ENCODE data around the gene CLIC5. TPM values are rescaled to one million over a fixed set of nuclear protein-coding genes. Genes with fewer than 3 reads are reported as not detected.

The CLIC5 gene
- total and polyA plus RNA-seq, 12 donors = 28.1 to 372 (median 301) TPM

DNA sequence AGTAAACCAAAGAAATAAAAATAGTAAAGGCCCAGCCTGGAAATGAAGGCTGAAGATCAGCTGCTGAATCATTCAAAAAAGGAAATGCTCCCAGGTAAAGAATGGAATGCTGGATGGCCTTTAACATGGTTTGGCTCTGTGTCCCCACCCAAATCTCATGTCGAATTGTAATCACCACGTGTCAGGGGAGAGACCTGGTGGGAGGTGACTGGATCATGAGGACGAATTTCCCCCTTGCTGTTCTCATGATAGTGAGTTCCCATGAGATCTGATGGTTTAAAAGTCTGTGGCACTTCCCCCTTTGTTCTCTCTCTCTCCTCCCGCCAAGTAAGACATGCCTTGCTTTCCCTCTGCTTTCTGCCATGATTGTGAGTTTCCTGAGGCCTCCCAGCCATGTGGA, 9.9 kb upstream of the CLIC5 start:
- ATAC-seq (no peak), DNase-seq (no peak)
- Histone ChIP-seq H3K27ac (no peak overlapping the region), H3K4me1 (peaks cover 0 to 11% (median 5%) of the 10 kb centered on the region in 9 donors), H3K36me3 (no peaks in the 10 kb centered on the region), H3K4me3 (no peak overlapping the region), H3K9me3 (peaks cover 0 to 5% (median 0%) of the 10 kb centered on the region in 11 donors), H3K27me3 (no peaks in the 10 kb centered on the region)
- TF ChIP-seq, protein P1, sequence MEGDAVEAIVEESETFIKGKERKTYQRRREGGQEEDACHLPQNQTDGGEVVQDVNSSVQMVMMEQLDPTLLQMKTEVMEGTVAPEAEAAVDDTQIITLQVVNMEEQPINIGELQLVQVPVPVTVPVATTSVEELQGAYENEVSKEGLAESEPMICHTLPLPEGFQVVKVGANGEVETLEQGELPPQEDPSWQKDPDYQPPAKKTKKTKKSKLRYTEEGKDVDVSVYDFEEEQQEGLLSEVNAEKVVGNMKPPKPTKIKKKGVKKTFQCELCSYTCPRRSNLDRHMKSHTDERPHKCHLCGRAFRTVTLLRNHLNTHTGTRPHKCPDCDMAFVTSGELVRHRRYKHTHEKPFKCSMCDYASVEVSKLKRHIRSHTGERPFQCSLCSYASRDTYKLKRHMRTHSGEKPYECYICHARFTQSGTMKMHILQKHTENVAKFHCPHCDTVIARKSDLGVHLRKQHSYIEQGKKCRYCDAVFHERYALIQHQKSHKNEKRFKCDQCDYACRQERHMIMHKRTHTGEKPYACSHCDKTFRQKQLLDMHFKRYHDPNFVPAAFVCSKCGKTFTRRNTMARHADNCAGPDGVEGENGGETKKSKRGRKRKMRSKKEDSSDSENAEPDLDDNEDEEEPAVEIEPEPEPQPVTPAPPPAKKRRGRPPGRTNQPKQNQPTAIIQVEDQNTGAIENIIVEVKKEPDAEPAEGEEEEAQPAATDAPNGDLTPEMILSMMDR (IDR thresholded peaks at IDR 0.05) = no peak
- intact Hi-C loops (cut with DNase I) = no loop called here
- WGBS, 2 donors = 71 to 87% methylated on average over 4 of the region's 4 CpGs

DNA sequence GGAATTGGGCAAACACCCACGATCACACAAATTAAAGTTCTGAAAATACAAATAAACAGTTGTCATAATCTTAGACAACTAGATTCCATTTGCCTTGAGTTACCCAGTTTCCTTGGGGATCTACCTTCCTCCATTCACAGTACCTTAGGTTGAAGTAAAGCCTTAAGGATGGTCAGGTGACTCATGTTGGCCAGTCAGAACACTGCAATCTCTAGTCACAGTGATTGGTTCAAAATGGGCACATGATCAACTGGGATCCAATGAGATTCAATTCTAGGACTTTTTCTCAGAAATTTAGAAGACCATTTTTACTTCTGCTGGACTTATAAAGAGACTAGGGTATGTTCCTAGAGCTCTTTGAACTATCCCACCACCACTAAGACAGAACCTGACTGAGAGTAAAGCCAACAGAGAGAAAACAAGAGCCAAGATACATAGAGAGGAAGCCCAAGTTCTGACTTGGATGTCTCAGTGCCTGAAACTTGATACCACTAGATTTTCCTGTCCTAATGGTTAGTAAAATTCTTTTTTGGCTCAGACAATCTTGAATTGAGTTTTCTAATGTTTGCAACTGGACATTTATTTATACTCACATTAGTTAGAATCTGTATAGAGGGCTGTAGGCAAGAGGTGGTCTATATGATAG, 8.6 kb upstream of the CLIC5 start:
- TF ChIP-seq, protein P1 (IDR thresholded peaks at IDR 0.05) = no peak
- 89 to 100% methylated on average over 1 of the region's 1 CpG for WGBS, 2 donors
- intact Hi-C loops (cut with DNase I) = no loop called here
- H3K9me3 ChIP-seq = peaks cover 0 to 5% (median 0%) of the 10 kb centered on the region in 11 donors
- no peak for ATAC-seq
- H3K36me3 ChIP-seq = no peaks in the 10 kb centered on the region
- no peak for DNase-seq
- no peaks in the 10 kb centered on the region for H3K27me3 ChIP-seq
- H3K4me1 ChIP-seq = peaks cover 0 to 11% (median 5%) of the 10 kb centered on the region in 9 donors
- no peak overlapping the region for H3K4me3 ChIP-seq
- no peak overlapping the region for H3K27ac ChIP-seq

GRCh38 chr6:46023216-46023915, 7.7 kb upstream of the CLIC5 start:
- Histone ChIP-seq H3K36me3 (no peaks in the 10 kb centered on the region), H3K27ac (peak overlapping the region in 1 of 10 donors; percentile 25), H3K4me3 (no peak overlapping the region), H3K9me3 (peaks cover 0 to 5% (median 0%) of the 10 kb centered on the region in 11 donors), H3K27me3 (no peaks in the 10 kb centered on the region), H3K4me1 (peaks cover 0 to 11% (median 5%) of the 10 kb centered on the region in 9 donors)
- DNase-seq (no peak), ATAC-seq (peak in 4 of 8 donors; percentile 33 to 81 (median 57))
- intact Hi-C loops (cut with DNase I) = no loop called here
- TF ChIP-seq, protein P1 (IDR thresholded peaks at IDR 0.05) = no peak
- 32 to 41% methylated on average over 3 of the region's 3 CpGs for WGBS, 2 donors

GRCh38 chr6:46022106-46022948, 6.7 kb upstream of the CLIC5 start:
- peaks cover 0 to 5% (median 0%) of the 10 kb centered on the region in 11 donors for H3K9me3 ChIP-seq
- peaks cover 0 to 11% (median 5%) of the 10 kb centered on the region in 9 donors for H3K4me1 ChIP-seq
- no peak overlapping the region for H3K27ac ChIP-seq
- no peak for DNase-seq
- no peak for ATAC-seq
- no peak overlapping the region for H3K4me3 ChIP-seq
- H3K36me3 ChIP-seq = no peaks in the 10 kb centered on the region
- peaks cover 0 to 8% (median 0%) of the 10 kb centered on the region in 7 donors for H3K27me3 ChIP-seq
- WGBS, 2 donors = 92 to 96% methylated on average over 5 of the region's 5 CpGs
- TF ChIP-seq, protein P1 (IDR thresholded peaks at IDR 0.05) = no peak
- intact Hi-C loops (cut with DNase I) = no loop called here

Measured in heart right ventricle (tissue), 16 donors.